Fibroblast of villous mesenchyme (primary cell): ENCODE data around the gene TMEM184A. TPM values are rescaled to one million over a fixed set of nuclear protein-coding genes. Genes with fewer than 3 reads are reported as not detected.

ENCODE experiments used
- DNase-seq: peaks from one replicate; pipeline ENCODE4 v3.0.0-alpha.2; 2010; ENCODE audit warnings: low read depth
- H3K4me3 ChIP-seq: 2 replicates; pipeline ENCODE4 v1.5.1; 2011; ENCODE audit warnings: low read depth, mild to moderate bottlenecking, low read length
- total RNA-seq: library from RNA; depleted of rRNA; stranded (reverse); fragments of >200 nt; gene quantifications from 2 replicates; pipeline ENCODE4 v1.2.3, GENCODE V29; 2012
- TF ChIP-seq, protein P1 (sequence below): IDR thresholded peaks from 2 replicates; pipeline ENCODE4 v1.5.1; 2012; ENCODE audit warnings: low read depth, mild to moderate bottlenecking, low read length; ENCODE audit not compliant: insufficient read depth

The TMEM184A gene
- total RNA-seq, 1 donor, result 0.86 TPM

DNA sequence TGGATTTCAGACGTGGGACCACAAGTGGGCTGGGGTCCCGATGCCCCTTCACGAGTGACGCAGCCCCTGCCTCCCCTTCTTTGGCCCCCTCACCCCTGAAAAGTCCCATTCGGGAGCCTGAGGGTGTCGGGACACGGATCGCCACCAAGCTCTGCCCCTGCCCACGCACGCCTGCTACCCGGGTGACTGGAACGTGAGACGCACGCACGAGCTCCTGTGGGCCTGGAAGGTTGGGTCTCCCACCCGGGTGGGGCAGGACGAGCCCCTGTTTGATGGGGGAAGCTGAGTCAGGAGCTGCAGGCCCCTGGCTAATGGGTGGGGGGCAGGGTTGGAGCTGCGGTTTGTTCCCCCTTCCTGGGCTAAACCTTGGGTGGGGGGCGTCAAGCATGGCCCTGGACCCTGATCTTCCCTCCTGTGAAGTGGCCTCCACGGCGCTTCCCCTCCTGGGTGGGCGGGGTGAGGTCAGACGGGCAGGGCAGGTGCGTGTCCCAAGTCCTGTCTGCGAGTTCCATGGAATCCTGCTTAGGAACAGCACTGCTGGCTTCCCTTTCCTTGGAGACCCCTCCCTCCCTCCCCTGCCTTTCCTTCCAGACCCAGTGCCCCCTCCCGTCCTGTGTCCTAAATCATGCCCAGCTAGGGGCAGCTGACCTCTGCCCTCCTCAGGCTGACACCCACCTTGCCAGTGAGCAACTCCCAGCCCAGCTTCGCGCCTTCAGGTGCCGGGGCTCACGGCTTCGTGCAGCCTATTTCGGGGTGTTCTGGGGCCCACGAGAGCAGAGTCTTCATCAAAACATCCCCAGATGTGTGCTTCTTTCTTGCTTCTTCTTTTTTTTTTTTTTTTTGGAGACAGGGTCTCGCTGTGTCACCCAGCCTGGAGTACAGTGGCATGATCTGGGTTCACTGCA, 5.3 kb upstream of the TMEM184A start:
- TF ChIP-seq, protein P1, sequence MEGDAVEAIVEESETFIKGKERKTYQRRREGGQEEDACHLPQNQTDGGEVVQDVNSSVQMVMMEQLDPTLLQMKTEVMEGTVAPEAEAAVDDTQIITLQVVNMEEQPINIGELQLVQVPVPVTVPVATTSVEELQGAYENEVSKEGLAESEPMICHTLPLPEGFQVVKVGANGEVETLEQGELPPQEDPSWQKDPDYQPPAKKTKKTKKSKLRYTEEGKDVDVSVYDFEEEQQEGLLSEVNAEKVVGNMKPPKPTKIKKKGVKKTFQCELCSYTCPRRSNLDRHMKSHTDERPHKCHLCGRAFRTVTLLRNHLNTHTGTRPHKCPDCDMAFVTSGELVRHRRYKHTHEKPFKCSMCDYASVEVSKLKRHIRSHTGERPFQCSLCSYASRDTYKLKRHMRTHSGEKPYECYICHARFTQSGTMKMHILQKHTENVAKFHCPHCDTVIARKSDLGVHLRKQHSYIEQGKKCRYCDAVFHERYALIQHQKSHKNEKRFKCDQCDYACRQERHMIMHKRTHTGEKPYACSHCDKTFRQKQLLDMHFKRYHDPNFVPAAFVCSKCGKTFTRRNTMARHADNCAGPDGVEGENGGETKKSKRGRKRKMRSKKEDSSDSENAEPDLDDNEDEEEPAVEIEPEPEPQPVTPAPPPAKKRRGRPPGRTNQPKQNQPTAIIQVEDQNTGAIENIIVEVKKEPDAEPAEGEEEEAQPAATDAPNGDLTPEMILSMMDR, result no peak
- H3K4me3 ChIP-seq, result no peak overlapping the region
- no peak for DNase-seq

- TF ChIP-seq, protein P1, result no peak
- no peak overlapping the region for H3K4me3 ChIP-seq
Measured at GRCh38 chr7:1560620-1561031, 4.6 kb upstream of the TMEM184A start.

DNA sequence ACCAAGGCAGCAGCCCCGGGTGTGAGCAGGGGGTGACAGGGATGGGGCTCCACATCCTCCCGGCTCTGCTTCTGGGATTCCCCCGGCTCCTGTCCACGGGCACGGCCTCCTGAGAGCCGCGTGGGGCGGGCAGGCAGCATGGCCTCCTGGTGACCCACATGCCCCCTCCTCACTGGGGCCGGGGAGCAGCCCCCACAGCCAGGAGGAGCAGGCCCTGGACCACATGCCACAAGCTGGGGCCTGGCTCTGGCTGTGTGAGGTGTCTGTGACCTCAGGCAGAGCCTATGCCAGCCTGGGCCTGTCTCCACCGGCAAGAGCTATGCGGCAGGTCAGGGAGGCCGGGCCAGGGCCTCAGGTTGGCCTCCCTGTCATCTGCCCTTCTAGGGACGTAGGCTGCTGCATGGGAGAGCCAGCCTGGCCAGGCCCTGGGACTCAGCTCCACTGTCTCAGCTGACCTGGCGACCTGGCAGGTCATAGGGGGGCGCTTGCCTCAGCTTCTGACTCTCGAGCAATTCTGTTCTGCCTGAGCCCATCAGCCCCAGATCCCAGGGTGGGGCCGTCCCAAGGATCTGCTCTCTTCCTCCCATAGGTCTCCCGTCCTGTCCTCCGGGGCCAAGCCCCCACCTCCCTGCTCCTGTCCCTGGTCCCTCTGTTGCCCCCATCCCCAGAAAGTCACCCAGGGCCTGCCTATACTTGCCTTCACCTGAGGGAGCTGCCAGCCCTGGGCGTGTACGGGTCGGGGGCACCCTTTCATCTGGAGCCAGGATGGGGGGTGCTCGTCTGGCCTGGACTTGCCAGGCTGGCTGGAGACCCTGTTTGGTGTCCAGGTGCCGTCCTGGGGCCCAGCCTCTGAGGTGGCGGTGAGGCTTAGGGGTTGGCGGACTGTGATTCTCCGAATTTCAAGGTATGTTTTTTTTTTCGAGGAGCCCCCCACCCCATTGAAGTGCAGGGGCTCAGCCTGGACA, 3.9 kb upstream of the TMEM184A start:
- H3K4me3 ChIP-seq, result no peak overlapping the region
- DNase-seq, result no peak
- TF ChIP-seq, protein P1, result no peak

More at GRCh38 chr7:1560620-1561031, 4.6 kb upstream of the TMEM184A start:
- no peak for DNase-seq

GRCh38 chr7:1558841-1559625, 3.0 kb upstream of the TMEM184A start:
- no peak for DNase-seq
- H3K4me3 ChIP-seq, result no peak overlapping the region
- TF ChIP-seq, protein P1, result no peak

DNA sequence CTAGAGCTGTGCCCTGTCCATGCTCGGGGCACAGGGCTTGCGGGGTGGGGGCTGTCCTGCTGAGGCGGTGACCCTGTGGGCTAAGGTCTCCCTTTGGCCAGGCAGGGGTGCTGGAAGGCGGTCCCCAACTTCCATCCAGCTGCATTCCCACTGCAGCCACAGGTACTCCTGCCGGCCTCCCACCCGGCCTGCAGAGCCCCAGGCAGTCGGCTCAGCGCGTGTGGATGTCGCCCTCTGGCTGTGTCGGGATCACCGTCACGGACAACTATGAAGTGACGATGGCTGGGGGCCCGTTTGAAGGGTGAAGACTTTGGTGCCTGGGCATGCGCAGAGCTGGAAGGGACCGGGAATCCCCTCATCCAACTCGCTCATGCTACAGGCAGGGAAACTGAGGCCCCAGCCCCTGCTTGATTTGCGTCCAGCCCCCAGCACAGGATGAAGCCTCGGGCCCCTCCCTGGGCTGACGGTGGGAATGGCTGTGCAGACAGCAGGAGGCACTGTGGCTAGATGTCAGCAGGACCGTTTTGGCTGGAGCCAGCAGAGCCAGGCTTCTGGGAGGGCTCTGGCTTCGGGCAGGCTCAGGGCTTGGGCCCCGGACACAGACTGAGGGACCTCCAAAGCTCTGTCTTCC, 2.3 kb upstream of the TMEM184A start:
- no peak overlapping the region for H3K4me3 ChIP-seq
- peak; percentile 42 for DNase-seq
- TF ChIP-seq, protein P1, result peak; percentile 43

DNA sequence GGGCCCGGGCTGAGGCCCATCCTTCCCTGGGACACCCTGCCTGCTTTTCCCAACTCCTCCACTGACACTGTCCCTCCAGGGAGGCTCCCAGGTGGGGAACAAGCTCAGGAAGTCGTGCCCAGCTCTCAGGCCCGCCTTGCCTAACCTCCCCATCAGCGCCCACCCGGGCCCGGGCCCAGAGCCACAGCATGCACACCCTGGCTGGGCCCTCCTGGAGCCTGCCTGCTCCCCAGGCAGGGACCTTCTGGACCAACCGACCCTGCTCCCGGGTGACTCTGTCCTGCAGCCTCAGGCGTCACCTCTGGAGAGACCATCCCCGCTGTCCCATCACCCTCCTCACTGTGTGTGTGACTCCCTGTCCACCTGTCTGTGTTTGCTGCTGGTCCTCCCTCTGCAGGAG, 1.8 kb upstream of the TMEM184A start:
- no peak overlapping the region for H3K4me3 ChIP-seq
- DNase-seq, result no peak
- TF ChIP-seq, protein P1, result no peak
